IPS-15b (cell line): ENCODE data around the gene TSPAN14.
"Not testable (repeated sequence)": the region's sequence is repeated elsewhere in the genome, so short reads cannot be mapped to it uniquely, and the experiment has no call there.

ENCODE experiments used
- H3K27me3 ChIP-seq: one replicate; pipeline ENCODE4 v1.6.1; 2013; ENCODE audit warnings: low read length; ENCODE audit not compliant: control insufficient read depth, insufficient read depth
- H3K36me3 ChIP-seq: one replicate; pipeline ENCODE4 v1.6.1; 2013; ENCODE audit warnings: low read length; ENCODE audit not compliant: control insufficient read depth, insufficient read depth
- H3K4me1 ChIP-seq: one replicate; pipeline ENCODE4 v1.6.1; 2013; ENCODE audit warnings: mild to moderate bottlenecking, low read length; ENCODE audit not compliant: control insufficient read depth, insufficient read depth
- H3K4me3 ChIP-seq: one replicate; pipeline ENCODE4 v1.5.1; 2013; ENCODE audit warnings: low read depth, low read length
- H3K9ac ChIP-seq: one replicate; pipeline ENCODE4 v1.6.1; 2013; ENCODE audit warnings: low read depth, mild to moderate bottlenecking, low read length
- H3K9me3 ChIP-seq: one replicate; pipeline ENCODE4 v1.6.1; 2013; ENCODE audit warnings: mild to moderate bottlenecking, low read length; ENCODE audit not compliant: control insufficient read depth, insufficient read depth

Gene TSPAN14

DNA sequence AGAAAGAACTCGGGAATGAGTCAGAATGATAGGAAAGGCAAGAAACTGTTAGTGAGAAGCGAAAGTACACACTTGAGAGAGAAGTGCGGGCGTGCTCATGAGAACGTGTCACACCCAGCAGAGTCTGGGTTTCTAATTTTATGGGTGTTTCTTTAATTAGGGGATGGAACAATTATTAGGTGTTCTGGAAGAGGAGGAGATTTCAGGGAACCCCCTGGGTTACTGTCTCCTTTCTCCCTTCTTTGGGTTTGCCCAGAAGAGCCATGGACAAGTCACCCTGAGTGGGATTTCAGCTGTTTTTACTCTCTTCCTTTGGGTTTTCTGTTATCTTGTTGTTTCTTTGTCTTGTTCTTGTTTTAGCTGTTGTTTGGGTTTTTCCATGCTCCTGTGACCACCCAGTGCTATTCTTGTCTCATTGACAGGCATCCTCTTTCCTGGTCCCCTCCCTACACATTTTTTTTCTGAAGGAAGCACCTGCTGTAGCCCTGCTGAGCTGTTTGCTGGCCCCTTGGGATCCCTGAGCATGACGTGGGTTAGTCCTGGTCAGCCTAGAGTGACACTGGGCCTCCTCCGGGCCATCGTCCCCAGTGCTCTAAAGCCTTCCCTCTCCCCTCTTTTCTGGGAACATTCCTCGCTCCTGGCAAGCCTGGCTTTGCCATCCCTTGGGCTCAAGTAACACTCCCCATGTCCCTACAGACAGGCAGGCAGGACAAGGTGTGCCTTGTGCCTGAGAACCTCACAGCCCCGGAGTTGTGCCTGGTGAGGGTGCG, 87.1 kb downstream of the TSPAN14 start:
- Histone ChIP-seq H3K36me3 (no peaks in the 10 kb centered on the region), H3K9me3 (no peaks in the 10 kb centered on the region), H3K9ac (no peak overlapping the region), H3K4me3 (no peak overlapping the region), H3K4me1 (no peaks in the 10 kb centered on the region), H3K27me3 (peaks cover 9% of the 10 kb centered on the region)

DNA sequence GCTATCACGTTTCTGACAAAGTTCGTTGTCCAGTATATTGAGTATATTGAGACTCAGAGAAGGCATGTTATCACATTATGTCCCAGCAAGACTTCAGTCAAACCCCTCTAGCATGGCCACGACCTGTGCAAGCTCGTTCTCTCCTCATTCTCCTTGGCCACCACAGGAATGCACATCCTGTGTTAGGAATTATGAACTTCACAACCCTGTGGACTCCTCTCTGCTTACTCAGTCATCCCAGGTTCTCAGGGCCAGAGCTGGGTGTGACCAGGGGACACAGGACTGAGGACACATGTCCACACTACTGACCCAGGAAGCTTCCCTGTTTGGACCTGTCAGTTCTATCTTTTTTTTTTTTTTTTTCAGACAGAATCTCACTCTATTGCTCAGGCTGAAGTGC, 87.9 kb downstream of the TSPAN14 start:
- no peak overlapping the region for H3K4me3 ChIP-seq
- no peak overlapping the region for H3K9ac ChIP-seq
- peaks cover 2% of the 10 kb centered on the region for H3K27me3 ChIP-seq
- H3K9me3 ChIP-seq, result no peaks in the 10 kb centered on the region
- H3K36me3 ChIP-seq, result no peaks in the 10 kb centered on the region
- no peaks in the 10 kb centered on the region for H3K4me1 ChIP-seq

DNA sequence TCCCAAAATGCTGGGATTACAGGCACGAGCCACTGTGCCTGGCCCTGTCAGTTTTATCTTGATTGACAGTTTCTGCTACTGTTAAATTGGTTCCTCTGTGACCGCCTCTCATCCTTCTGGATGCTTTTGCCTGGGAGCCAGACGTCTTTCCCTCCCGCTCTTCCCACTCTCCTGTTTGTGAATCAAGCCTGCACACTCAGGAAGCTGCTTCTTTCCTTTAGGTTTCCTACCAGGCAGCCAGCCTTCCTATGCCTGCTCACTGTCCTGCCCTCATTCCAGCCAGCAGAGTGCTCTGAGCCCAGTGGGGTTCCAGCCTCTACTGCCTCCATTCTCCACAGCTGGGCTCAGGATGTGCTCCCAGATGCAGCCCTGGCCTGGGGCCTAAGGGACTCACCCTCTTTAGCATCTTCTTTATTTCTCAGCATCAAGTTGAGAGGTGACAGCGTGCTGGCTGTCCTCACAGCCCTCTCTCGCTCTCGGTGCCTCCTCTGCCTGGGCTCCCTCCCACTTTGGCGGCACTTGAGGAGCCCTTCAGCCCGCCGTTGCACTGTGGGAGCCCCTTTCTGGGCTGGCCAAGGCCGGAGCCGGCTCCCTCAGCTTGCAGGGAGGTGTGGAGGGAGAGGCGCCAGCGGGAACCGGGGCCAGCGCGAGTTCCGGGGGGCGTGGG, 88.7 kb downstream of the TSPAN14 start:
- Histone ChIP-seq H3K36me3 (no peaks in the 10 kb centered on the region), H3K27me3 (no peaks in the 10 kb centered on the region), H3K9ac (no peak overlapping the region), H3K4me1 (no peaks in the 10 kb centered on the region), H3K9me3 (no peaks in the 10 kb centered on the region), H3K4me3 (no peak overlapping the region)

DNA sequence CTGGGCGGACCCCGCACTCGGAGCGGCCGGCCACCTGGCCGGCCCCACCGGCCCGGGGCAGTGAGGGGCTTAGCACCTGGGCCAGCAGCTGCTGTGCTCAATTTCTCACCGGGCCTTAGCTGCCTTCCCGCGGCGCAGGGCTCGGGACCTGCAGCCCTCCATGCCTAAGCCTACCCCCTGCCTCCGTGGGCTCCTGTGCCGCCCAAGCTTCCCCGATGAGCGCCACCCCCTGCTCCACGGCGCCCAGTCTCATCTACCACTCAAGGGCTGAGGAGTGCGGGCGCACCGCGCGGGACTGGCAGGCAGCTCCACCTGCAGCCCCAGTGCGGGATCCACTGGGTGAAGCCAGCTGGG, 89.2 kb downstream of the TSPAN14 start:
- H3K9me3 ChIP-seq, H3K36me3 ChIP-seq, H3K27me3 ChIP-seq, H3K4me1 ChIP-seq, H3K9ac ChIP-seq, H3K4me3 ChIP-seq: not testable (repeated sequence)

DNA sequence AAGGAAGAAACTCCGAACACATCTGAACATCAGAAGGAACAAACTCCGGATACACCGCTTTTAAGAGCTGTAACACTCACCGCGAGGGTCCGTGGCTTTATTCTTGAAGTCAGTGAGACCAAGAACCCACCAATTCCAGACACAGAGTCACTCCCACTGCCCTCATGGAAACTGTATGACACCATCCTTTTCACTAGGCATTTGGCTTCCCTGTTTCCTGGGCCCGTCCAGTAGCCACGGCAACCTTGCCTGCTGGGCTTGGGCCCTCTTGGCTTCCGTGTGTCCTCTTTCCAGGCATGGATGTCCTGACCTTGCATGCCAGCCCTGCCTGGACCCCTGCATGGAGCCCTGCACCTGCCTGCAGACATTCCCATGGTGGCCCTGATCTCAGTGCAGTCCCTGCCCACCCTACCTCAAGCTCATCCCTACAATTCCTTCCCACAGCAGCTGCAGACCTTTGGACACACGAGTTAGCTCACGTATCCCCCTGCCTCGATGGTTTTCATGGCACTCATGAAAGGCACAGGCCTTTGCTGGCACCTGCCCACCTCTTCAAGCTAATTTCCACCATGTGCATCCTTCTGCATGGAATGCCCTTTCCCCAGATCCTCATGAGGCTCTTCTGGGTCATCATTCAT, 90.3 kb downstream of the TSPAN14 start:
- H3K36me3 ChIP-seq, result no peaks in the 10 kb centered on the region
- no peaks in the 10 kb centered on the region for H3K27me3 ChIP-seq
- H3K9ac ChIP-seq, result no peak overlapping the region
- no peaks in the 10 kb centered on the region for H3K9me3 ChIP-seq
- H3K4me3 ChIP-seq, result no peak overlapping the region
- no peaks in the 10 kb centered on the region for H3K4me1 ChIP-seq

DNA sequence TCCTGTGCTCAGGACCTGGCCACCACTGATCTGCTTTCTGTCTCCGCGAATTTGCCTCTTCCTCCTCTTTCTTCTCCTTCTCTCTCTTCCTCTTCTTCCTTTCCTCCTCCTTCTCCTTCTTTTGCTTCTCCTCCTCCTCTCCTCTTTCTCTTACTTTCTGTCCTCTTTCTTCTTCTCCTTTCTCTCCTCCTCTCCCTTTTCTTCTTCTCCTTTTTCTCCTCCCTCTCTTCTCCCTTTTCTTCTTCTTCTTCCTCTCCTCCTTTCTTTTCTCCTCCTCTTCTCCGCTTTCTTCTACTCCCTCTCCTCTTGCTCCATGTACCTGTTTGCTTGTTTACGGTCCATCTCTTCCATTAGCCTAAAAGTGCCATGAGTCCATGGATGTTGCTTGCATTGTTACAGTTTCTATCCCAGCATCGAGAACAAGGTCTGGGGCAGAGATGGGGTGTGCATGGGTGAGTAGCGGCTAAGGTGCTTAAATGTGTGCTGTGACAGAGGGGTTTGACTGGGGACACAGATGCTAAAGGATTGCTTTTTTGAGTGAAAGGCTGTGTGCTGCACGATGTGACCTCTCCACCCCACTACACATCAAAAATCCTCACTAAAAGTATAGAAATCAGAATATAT, 91.3 kb downstream of the TSPAN14 start:
- Histone ChIP-seq H3K4me3 (no peak overlapping the region), H3K36me3 (no peaks in the 10 kb centered on the region), H3K27me3 (no peaks in the 10 kb centered on the region), H3K9me3 (no peaks in the 10 kb centered on the region), H3K9ac (no peak overlapping the region), H3K4me1 (no peaks in the 10 kb centered on the region)

DNA sequence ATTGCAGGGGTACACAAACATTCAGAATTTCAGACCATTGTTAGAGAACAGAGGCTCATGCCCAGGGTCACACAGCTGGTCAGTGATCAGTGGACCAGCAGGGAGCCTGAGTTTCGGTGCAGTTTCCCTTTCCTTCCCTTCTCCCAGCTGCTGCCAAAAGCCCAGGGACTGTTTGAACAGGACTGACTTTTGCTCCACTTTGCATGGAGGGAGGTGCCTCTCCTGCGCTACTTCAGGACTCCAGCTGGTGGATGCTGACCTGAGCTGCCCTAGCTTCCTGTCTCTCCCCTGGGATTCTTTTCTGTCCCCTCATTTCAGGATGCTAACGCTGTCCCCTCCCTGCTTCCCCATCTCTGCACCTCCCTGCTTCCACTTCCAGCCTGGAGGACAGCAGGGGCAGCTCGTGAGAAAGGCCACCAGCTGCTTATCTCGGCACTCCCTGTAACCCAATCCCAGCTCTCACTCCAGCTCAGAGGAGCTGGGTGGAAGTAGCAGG, 98.1 kb downstream of the TSPAN14 start:
- Histone ChIP-seq H3K36me3 (no peaks in the 10 kb centered on the region), H3K9ac (no peak overlapping the region), H3K9me3 (no peaks in the 10 kb centered on the region), H3K4me1 (peaks cover 4% of the 10 kb centered on the region), H3K27me3 (no peaks in the 10 kb centered on the region), H3K4me3 (no peak overlapping the region)

DNA sequence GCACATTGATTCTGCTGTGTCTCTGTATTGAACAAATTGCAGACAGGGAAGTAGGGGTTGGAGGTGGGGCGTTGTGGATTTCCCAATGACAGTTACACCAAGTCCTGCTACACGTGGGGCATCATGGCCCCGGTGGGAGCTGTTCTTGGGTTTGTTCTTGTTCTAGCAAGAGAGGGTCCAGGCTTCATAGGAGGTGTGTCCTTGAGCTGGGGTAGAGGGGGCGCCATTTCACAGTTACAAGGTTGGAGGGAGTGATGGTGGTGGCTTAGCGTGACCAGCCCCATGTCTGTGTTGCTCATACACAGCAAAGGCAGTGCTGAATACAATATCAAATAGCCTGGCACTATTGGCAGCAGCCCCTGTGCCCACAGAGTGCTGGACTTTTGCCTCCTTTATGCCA, 99.3 kb downstream of the TSPAN14 start:
- Histone ChIP-seq H3K9ac (no peak overlapping the region), H3K9me3 (no peaks in the 10 kb centered on the region), H3K36me3 (no peaks in the 10 kb centered on the region), H3K27me3 (no peaks in the 10 kb centered on the region), H3K4me3 (no peak overlapping the region), H3K4me1 (peaks cover 4% of the 10 kb centered on the region)

- H3K9ac ChIP-seq, result no peak overlapping the region
- no peaks in the 10 kb centered on the region for H3K27me3 ChIP-seq
- no peaks in the 10 kb centered on the region for H3K36me3 ChIP-seq
- peaks cover 4% of the 10 kb centered on the region for H3K4me1 ChIP-seq
- H3K4me3 ChIP-seq, result no peak overlapping the region
- H3K9me3 ChIP-seq, result no peaks in the 10 kb centered on the region
Observed at GRCh38 chr10:80554050-80554449, 99.9 kb downstream of the TSPAN14 start.

DNA sequence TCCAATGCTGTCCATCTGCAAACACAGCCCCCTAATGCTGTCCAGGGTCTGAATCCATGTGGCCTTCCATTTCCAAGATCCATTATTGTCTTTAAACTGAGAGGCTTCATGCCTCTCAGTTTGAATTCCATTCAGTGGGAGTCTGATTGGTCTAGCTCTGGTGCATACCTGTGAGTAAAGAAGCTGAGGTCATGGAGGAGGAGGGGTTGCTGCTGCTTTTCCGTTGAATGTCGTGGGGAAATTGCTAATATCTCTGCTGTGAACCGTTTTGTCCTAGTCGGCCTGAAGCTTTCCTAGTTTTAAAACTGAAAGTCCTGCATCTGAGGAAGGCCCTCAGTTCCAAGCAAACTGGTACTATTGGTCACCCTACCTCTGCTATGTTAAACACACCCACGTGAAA, 101.3 kb downstream of the TSPAN14 start:
- Histone ChIP-seq H3K27me3 (no peaks in the 10 kb centered on the region), H3K9ac (no peak overlapping the region), H3K36me3 (no peaks in the 10 kb centered on the region), H3K4me1 (peaks cover 4% of the 10 kb centered on the region), H3K9me3 (no peaks in the 10 kb centered on the region), H3K4me3 (no peak overlapping the region)

GRCh38 chr10:80561950-80562349, 107.8 kb downstream of the TSPAN14 start:
- H3K9me3 ChIP-seq, result no peaks in the 10 kb centered on the region
- H3K4me1 ChIP-seq, result no peaks in the 10 kb centered on the region
- H3K27me3 ChIP-seq, result no peaks in the 10 kb centered on the region
- no peaks in the 10 kb centered on the region for H3K36me3 ChIP-seq
- no peak overlapping the region for H3K4me3 ChIP-seq
- H3K9ac ChIP-seq, result no peak overlapping the region
